Keratinocyte (primary cell): Measurements from ENCODE around the gene AARS2. TPM values are rescaled to one million over a fixed set of nuclear protein-coding genes. Genes with fewer than 3 reads are reported as not detected.

Source experiments
- DNase-seq: peaks from one replicate; pipeline ENCODE4 v3.0.0-alpha.2; 2011; ENCODE audit warnings: low read depth, missing footprints, low spot score
- FAIRE-seq: peaks from 2 replicates; lab custom pipeline; 2011; peaks lifted over from hg19 to GRCh38; lab: Jason Lieb, UNC
- H2AFZ ChIP-seq: 2 replicates; pipeline ENCODE4 v1.6.0; 2012; ENCODE audit warnings: low read length, control low read depth, inconsistent platforms; ENCODE audit not compliant: control insufficient read depth
- H3K27ac ChIP-seq: 2 replicates; pipeline ENCODE4 v1.5.1; 2011; ENCODE audit warnings: low read length; ENCODE audit not compliant: control insufficient read depth, insufficient read depth
- H3K27me3 ChIP-seq: 3 replicates; pipeline ENCODE4 v1.6.0; 2011; ENCODE audit warnings: low read length; ENCODE audit not compliant: control insufficient read depth, insufficient read depth; ENCODE audit errors: extremely low read depth
- H3K36me3 ChIP-seq, 2 experiments: 2 replicates in 1 of 2; 3 replicates in 1 of 2; pipeline ENCODE4 v1.5.1; 2011; ENCODE audit warnings: low read length in 2 of 2, mild to moderate bottlenecking in 1 of 2; ENCODE audit not compliant: control insufficient read depth in 2 of 2, insufficient read depth in 2 of 2; ENCODE audit errors: extremely low read depth in 1 of 2
- H3K4me1 ChIP-seq: 3 replicates; pipeline ENCODE4 v1.5.1; 2011; ENCODE audit warnings: low read length; ENCODE audit not compliant: control insufficient read depth, insufficient read depth; ENCODE audit errors: extremely low read depth
- H3K4me2 ChIP-seq: 3 replicates; pipeline ENCODE4 v1.6.0; 2011; ENCODE audit warnings: low read depth, low read length; ENCODE audit not compliant: control insufficient read depth, insufficient read depth; ENCODE audit errors: extremely low read depth
- H3K4me3 ChIP-seq, 3 experiments: fragments of 200-600 bp in 1 of 3; sonication (generic) in 1 of 3; 2 replicates in 2 of 3; 3 replicates in 1 of 3; pipeline ENCODE4 v1.5.1; 2011 to 2016; ENCODE audit warnings: low read length in 3 of 3, mild to moderate bottlenecking in 3 of 3, control low read depth in 2 of 3, inconsistent platforms in 1 of 3, low read depth in 1 of 3, mixed read lengths in 1 of 3, mixed run types in 1 of 3, moderate library complexity in 1 of 3; ENCODE audit not compliant: control insufficient read depth in 2 of 3, insufficient read depth in 2 of 3; ENCODE audit errors: extremely low read depth in 1 of 3
- H3K79me2 ChIP-seq: 2 replicates; pipeline ENCODE4 v1.6.0; 2012; ENCODE audit warnings: low read length; ENCODE audit not compliant: control insufficient read depth, insufficient read depth
- H3K9ac ChIP-seq: 3 replicates; pipeline ENCODE4 v1.6.0; 2011; ENCODE audit warnings: low read length; ENCODE audit not compliant: control insufficient read depth, insufficient read depth; ENCODE audit errors: extremely low read depth
- H3K9me1 ChIP-seq: 3 replicates; pipeline ENCODE4 v1.6.0; 2011; ENCODE audit warnings: low read length; ENCODE audit not compliant: control insufficient read depth, insufficient read depth; ENCODE audit errors: extremely low read depth
- H3K9me3 ChIP-seq: 2 replicates; pipeline ENCODE4 v1.5.1; 2012; ENCODE audit warnings: low read depth, low read length; ENCODE audit not compliant: control insufficient read depth
- H4K20me1 ChIP-seq: 3 replicates; pipeline ENCODE4 v1.6.0; 2011; ENCODE audit warnings: low read length; ENCODE audit not compliant: control insufficient read depth, insufficient read depth; ENCODE audit errors: extremely low read depth
- CTCF ChIP-seq, 3 experiments: IDR thresholded peaks in 1 of 3; conservative IDR thresholded peaks in 1 of 3; optimal IDR thresholded peaks in 1 of 3; 2 replicates in 2 of 3; 3 replicates in 1 of 3; pipeline versions ENCODE3 to v1.5.1; 2011; ENCODE audit warnings: low read length in 3 of 3, mild to moderate bottlenecking in 3 of 3, moderate library complexity in 2 of 3, control low read depth in 1 of 3, inconsistent platforms in 1 of 3; ENCODE audit not compliant: insufficient read depth in 2 of 3; ENCODE audit errors: extremely low read depth in 1 of 3
- EZH2 ChIP-seq: IDR thresholded peaks from one replicate; pipeline ENCODE4 v1.6.1; 2012; ENCODE audit warnings: inconsistent platforms, mild to moderate bottlenecking, low read length, moderate library complexity
- dilution Hi-C: fragments of 300-500 bp; cut with MboI; formaldehyde crosslinking; loops from one replicate; pipeline ENCODE4 v1.7.0; 2020; ENCODE audit warnings: low sequenced_read_pairs; ENCODE audit not compliant: extremely low pct_ligation_motif_present
- polyA plus RNA-seq, 5 experiments: library from polyadenylated mRNA; depleted of rRNA in 3 of 5; stranded (reverse) in 3 of 5; stranded (forward) in 1 of 5; unstranded in 1 of 5; fragments of >200 nt; gene quantifications; 1 replicate in 1 of 5; 2 replicates in 3 of 5; 3 replicates in 1 of 5; pipeline versions ENCODE4 v1.2.1 to v1.2.3, GENCODE V29; 2011 to 2012; ENCODE audit warnings: missing spikeins in 2 of 5, low read depth in 1 of 5, low replicate concordance in 1 of 5

AARS2 gene
- polyA plus RNA-seq, 1 donor (not counting 4 experiments of a cell fraction or from before 2014, with no cell fraction given) = 5.8 TPM

- Histone ChIP-seq H2AFZ (no peak overlapping the region), H3K79me2 (no peaks in the 10 kb centered on the region), H3K9ac (no peak overlapping the region), H3K4me3 (no peak overlapping the region), H3K4me1 (no peaks in the 10 kb centered on the region), H3K36me3 (no peaks in the 10 kb centered on the region), H3K27me3 (peaks cover 35% of the 10 kb centered on the region), H3K4me2 (no peak overlapping the region), H4K20me1 (no peaks in the 10 kb centered on the region), H3K9me3 (no peaks in the 10 kb centered on the region), H3K27ac (no peak overlapping the region), H3K9me1 (no peaks in the 10 kb centered on the region)
- TF ChIP-seq EZH2 (no peak), CTCF (optimal IDR thresholded peaks at IDR 0.05 in 1 of 3, IDR thresholded peaks at IDR 0.05 in 1 of 3, conservative IDR thresholded peaks at IDR 0.05 in 1 of 3; ENCODE audit: extremely low read depth in 1 of 3, insufficient read depth in 2 of 3, low read length in 3 of 3) (no peak)
- no peak for FAIRE-seq
- dilution Hi-C loops = no loop called here
- no peak for DNase-seq
Observed at GRCh38 chr6:44339301-44339700, 26.2 kb upstream of the AARS2 start.

GRCh38 chr6:44338228-44339122 is 25.3 kb upstream of the AARS2 start:
- dilution Hi-C loops = no loop called here
- DNase-seq = peak; percentile 21
- Histone ChIP-seq H3K9me1 (no peaks in the 10 kb centered on the region), H2AFZ (no peak overlapping the region), H3K27ac (no peak overlapping the region), H3K9me3 (no peaks in the 10 kb centered on the region), H3K79me2 (no peaks in the 10 kb centered on the region), H4K20me1 (no peaks in the 10 kb centered on the region), H3K4me2 (no peak overlapping the region), H3K36me3 (no peaks in the 10 kb centered on the region), H3K4me3 (no peak overlapping the region), H3K9ac (no peak overlapping the region), H3K27me3 (peaks cover 27% of the 10 kb centered on the region), H3K4me1 (no peaks in the 10 kb centered on the region)
- TF ChIP-seq CTCF (optimal IDR thresholded peaks at IDR 0.05 in 1 of 3, IDR thresholded peaks at IDR 0.05 in 1 of 3, conservative IDR thresholded peaks at IDR 0.05 in 1 of 3; ENCODE audit: extremely low read depth in 1 of 3, insufficient read depth in 2 of 3, low read length in 3 of 3) (peak; percentile 70 to 88 (median 81)), EZH2 (no peak)
- FAIRE-seq = peak; percentile 78
